SK-N-DZ (cell line): ENCODE results near the gene SLC13A2.
A peak's percentile ranks its signal among the peaks of the same experiment; 100 is the strongest.

Experiments
- DNase-seq: peaks from one replicate; pipeline ENCODE4 v3.0.0-alpha.2; 2015; ENCODE audit warnings: low spot score

Gene SLC13A2

DNA sequence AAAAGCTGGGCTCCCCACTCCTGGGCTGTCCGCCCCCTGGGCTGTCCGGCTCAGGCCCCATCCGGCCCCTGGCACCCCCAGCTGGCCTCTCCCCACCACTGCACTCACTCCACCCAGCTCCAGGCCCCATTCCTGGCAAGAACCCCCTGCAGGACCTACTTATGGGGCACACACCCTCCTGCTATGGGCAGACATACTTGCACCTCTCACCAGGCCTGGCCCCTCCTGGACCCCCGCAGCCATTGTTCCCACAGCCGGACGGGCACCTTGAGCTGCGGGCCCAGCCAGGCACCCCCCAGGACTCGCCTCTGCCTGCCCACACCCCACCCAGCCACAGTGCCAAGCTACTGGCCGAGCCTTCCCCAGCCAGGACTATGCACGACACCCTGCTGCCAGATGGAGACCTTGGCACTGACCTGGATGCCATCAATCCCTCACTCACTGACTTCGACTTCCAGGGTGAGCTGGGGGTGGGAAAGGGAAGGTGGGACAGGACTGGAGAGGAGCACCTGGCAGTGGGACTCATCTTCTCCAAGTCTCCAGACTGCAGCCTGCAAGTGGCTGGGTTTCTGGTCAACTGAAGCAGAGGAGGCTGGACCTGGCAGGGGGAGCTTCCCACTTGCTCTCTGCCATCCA is 61.4 kb downstream of the SLC13A2 start:
- no peak for DNase-seq

GRCh38 chr17:28536532-28537218 is 63.2 kb downstream of the SLC13A2 start:
- no peak for DNase-seq

DNA sequence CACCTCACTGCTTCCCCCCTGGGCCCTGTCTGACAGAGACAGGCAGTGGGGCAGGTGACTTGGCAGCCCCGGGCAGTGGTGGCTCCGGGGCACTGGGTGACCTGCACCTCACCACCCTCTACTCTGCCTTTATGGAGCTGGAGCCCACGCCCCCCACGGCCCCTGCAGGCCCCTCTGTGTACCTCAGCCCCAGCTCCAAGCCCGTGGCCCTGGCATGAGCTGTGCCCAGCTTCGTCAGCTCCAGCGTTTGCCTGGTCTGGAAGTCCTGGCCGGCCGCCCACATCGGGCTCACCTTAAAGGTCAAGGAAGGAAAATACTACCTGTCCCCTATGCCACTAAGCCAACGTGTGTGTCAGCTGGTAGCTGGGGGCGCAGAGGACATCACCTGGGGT is 63.8 kb downstream of the SLC13A2 start:
- DNase-seq = no peak

DNA sequence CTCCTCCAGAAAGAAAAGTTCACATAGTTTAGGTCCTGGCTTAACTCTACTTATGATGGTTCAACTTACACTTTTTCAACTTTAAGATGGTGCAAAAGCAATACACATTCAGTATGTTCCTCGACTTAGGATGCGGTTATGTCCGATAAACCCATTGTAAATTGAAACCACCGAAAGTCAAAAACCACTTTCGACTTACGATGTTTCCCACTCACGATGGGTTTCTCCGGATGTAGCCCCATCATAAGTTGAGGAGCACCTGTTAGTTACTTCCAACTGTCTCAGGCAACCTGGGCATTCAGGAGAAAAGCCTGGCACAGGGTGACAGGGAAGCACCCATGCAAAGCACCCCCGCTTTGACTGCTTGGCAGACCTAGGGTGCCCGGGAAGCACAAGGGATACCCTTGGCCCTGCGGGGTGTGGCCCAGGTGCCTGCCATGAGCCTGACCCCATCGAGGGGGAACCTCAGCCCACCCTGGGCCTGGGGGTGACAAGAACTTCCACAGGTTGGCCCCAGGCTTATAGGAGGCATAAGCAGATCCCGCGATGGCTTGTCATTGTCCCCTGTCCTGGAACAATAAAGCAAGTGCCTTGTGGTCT is 65.0 kb downstream of the SLC13A2 start:
- no peak for DNase-seq

- DNase-seq = no peak
Observed at GRCh38 chr17:28540231-28540630, 66.8 kb downstream of the SLC13A2 start.

DNA sequence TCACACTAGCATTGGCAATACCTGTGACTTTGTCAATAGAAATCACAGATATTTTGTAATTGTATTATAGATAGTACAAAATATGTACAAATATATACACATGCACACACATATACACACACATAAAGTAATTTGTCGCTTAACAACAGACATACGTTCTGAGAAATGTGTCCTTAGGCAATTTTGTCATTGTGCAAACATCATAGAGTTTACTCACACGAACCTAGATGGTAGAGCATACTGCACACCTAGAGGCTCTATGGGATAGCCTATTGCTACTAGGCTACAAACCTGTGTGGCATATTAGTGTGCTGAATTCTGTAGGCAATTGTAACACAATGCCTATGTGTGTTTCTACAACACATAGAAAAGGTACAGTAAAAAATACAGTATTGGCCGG is 68.0 kb downstream of the SLC13A2 start:
- DNase-seq = no peak

DNA sequence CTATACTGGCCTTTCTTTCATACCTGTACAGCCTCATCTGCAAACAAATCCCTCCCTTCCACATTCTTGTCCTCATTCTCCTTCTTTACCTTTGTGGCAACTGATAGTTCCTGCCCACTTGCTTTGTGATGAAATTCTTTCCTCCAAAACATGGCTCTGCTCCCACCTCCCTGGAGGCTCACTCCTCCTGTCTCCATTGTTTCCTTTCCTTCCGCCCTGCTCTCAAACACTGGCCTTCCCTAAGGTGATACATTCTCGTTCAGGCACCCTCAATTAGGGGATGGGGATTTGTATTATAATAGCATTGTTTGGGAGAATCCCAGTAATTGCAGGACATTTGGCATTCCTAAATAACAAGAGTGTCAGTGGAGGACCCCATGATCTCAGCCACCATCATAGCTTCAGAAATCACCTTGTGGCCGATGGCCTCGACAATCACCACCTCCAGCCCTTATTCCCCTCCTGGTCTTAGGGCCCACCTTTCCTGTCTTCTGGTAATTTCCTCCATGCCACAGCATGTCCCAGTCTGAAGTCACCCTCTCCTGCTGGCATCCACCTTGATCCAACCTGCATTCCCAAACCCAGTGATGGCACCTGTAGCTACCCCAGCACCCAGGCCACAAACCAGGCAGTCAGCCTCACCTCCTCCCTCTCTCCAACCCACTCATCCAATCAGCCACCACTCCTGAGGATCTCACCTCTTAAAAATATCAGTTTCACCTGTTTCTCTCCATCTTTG is 71.1 kb downstream of the SLC13A2 start:
- no peak for DNase-seq

DNA sequence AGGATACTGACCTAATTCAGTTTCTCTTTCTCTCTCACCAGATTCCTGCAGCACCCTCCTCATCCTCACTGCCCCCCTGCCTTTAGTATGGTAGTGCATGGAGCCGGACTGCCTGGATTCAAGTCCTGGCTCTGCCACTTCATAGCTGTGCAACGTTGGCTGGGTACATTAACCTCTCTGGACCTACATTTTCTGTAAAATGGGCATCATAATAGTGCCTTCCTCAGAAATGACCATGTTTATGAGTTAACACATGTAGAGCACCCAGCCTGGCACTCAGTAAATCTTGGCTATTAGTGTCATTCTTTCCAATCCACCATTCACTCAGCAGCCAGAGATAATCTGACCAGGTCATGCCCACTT is 71.7 kb downstream of the SLC13A2 start:
- DNase-seq = no peak

DNA sequence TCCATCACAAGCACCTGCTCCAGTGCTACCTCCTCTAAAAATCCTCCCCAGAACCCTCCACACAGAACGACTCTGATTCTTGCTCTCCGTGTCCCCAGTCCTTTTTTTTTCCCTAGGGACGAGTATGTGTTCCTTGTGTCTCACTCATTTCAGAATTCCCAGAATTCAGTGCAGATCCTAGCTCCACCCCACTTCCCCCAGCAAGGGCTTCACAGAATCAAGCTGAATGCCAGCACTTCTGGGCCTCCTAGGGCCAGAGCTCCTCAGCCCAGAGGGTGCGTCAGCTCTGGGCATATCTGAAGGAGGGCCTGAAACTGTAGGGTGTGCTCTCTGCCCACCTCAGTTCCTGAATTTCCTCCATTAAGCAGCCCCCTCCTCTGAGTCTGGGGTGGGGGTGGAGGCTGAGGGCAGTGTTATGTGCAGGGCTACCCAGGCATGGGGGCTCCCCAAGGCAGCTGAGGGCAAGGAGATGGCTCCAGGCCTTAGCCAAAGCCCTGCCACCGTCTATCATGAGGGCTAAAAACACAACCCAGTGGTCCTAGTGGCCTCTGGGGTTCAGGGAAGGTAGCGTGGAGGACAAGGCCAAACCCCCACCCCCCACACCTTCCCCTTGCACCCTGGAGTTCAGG is 72.5 kb downstream of the SLC13A2 start:
- peak; percentile 63 for DNase-seq

GRCh38 chr17:28547096-28547622 is 73.7 kb downstream of the SLC13A2 start:
- no peak for DNase-seq
